ENCODE data around the gene BANF1.
A peak's percentile ranks its signal among the peaks of the same experiment; 100 is the strongest.
"Not testable (repeated sequence)": the region's sequence is repeated elsewhere in the genome, so short reads cannot be mapped to it uniquely, and the experiment has no call there.

Gene BANF1

GRCh38 chr11:65978391-65979238 lies 23.7 kb upstream of the BANF1 start:
- DNase-seq: no peak

DNA sequence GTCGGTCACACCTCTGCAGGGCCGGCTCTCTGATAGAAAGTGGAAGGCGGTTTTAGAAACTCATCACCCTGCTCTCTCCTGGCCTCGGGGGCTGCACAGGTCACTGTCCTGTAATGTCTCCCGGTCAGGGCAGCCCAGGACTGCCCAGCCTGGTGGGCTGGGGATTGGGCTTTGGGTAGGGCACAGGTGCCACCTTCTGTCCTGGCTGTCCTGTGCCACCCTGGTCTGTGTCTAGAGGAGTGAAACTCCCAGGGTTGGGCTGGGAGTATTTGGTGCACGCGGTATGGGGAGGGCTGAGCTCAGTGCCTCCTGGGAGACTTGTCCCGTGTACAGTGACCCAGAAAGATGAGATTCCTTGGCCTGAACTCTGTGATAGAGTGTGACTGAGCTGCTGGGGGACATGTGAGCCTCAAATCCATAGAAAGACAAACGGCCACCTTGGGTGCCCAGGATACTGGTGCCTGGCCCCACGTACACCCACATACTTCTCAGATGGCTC lies 23.0 kb upstream of the BANF1 start:
- DNase-seq: no peak

GRCh38 chr11:65981101-65981740 lies 21.1 kb upstream of the BANF1 start:
- no peak for DNase-seq

- no peak for DNase-seq
Observed at GRCh38 chr11:65981972-65982823, 20.1 kb upstream of the BANF1 start.

GRCh38 chr11:65982824-65983588 lies 19.3 kb upstream of the BANF1 start:
- DNase-seq: no peak

DNA sequence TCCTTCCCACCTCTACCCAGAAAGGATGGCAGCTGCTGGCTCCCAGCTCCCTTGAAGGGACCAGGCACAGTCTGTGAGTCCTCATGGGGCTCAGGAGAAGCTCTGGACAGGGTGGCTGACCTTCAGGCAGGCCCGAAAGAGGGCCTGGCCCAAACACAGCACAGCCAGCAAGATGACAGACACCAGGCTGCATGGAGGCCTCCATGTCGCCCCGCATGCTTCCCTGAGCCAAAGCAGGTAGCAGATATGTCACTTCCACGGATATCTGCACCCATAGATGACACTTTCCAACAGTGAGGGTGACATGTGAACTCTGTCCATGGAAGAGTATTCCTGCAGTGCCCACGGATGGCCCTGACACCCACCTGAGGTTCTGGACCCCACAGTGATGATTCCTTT lies 18.7 kb upstream of the BANF1 start:
- no peak for DNase-seq

- DNase-seq: no peak
Observed at GRCh38 chr11:65987336-65987735, 15.0 kb upstream of the BANF1 start.

- peak; percentile 92 to 93 for DNase-seq
Observed at GRCh38 chr11:65988791-65989592, 13.3 kb upstream of the BANF1 start.

- DNase-seq: no peak
Observed at GRCh38 chr11:65992056-65992455, 10.2 kb upstream of the BANF1 start.

- no peak for DNase-seq
Observed at GRCh38 chr11:65997286-65997685, 5.0 kb upstream of the BANF1 start.

GRCh38 chr11:66002648-66003225 lies 434 bp downstream of the BANF1 start:
- DNase-seq: no peak

DNA sequence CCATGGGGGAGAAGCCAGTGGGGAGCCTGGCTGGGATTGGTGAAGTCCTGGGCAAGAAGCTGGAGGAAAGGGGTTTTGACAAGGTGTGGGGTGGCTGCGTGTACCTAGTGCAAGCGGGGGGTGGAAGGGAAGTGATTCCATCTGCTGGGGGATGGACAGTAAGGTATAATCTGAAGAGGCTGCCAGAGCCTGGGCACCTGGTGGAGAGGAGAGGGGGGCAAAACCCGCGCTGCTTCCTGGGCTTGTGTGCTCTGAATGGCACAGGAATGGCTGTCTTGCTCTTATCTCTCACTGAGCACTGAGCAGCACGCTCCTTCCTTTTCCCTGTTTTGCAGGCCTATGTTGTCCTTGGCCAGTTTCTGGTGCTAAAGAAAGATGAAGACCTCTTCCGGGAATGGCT lies 988 bp downstream of the BANF1 start:
- no peak for DNase-seq

- no peak for DNase-seq
Observed at GRCh38 chr11:66004186-66004585, 1.9 kb downstream of the BANF1 start.

- DNase-seq: no peak
Observed at GRCh38 chr11:66006134-66006890, 4.0 kb downstream of the BANF1 start.

- no peak for DNase-seq
Observed at GRCh38 chr11:66006891-66007176, 4.5 kb downstream of the BANF1 start.

- no peak for DNase-seq
Observed at GRCh38 chr11:66007201-66007634, 4.9 kb downstream of the BANF1 start.

DNA sequence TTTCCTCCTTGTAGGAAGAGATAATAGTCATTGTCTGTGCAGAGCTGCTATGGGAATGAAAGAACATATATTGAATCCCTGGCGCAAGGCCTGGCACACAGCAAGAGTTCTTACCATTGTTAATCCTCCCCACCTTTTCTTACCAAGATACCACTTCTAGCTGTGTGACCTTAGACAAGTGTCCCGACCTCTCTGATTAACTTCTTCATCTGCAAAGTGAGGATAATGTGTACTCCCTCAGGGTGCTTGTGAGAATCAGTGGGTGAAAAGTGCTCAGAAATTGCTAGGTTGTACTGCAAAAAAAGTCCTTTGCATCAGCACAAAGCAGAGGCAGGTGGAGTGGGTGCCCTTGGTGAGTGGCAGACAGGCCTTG lies 5.8 kb downstream of the BANF1 start:
- no peak for DNase-seq

DNA sequence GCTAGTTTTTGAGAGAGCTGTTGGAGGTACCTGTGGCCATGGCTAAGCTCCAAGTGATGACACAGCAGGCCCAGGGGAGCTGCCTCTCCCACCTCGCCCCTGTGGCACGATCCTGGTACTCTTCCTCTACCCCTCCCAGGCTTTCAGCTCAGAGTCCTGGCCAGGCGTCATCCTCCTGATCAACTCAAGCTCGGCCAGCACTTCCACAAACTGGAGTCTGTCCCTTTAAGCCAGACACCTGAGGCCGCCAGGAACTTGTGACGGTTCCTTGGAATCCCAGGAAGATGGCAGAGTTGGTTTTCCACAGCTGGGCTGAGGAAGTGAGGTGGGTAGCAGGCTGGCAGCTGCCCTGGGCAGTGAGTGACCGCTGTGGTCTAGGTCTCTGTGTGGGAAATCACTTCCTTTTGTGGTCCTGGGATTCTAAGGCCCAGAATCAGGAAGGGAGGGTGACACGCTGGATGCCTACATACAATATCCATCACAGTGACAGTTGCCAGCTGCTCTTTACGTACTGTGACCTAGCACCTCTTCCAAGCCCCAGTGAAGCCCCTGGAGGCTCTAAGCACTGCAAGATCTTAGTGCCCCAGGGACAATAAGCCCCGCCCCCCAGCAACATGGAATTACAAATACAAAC lies 6.3 kb downstream of the BANF1 start:
- no peak for DNase-seq

DNA sequence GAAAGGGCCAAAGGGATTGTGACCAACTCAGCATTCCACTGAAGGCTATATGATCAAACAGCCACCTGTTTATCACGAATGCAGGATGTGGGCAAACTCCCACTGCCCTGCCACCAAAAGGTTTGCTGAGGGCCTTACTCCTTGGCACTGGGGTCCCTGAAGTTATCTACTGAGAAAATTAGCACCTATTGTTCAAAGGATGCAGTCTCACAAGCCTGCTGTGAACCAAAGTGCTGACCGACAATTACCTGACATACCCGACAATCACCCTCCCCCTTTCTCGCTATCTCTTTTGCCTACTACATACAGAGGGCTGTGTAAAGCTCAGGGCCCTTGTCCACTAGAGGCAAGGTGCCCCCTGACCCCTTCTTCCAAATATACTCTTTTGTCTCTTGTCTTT lies 7.7 kb downstream of the BANF1 start:
- not testable (repeated sequence) for DNase-seq

GRCh38 chr11:66011239-66011784 lies 9.0 kb downstream of the BANF1 start:
- no peak for DNase-seq

Measured in activated T-cell treated with anti-CD3 and anti-CD28 coated beads, Interleukin-2, amount 50 U/mL, for 48 hours (primary cell).